GM19438 (cell line): ENCODE results near the gene EPB41L2.

Experiments
- ATAC-seq: cut with Tn5 transposase; IDR thresholded peaks from one replicate; pipeline ENCODE4 v1.9.1; 2021; ENCODE audit warnings: low read depth; ENCODE audit not compliant: unreplicated experiment

The EPB41L2 gene

GRCh38 chr6:130848945-130849344 lies 214.1 kb downstream of the EPB41L2 start:
- ATAC-seq, result peak; percentile 77

- ATAC-seq, result no peak
Observed at GRCh38 chr6:130847001-130847910, 215.8 kb downstream of the EPB41L2 start.

GRCh38 chr6:130846501-130846900 lies 216.5 kb downstream of the EPB41L2 start:
- no peak for ATAC-seq

GRCh38 chr6:130843575-130844320 lies 219.3 kb downstream of the EPB41L2 start:
- peak; percentile 84 for ATAC-seq

- ATAC-seq, result no peak
Observed at GRCh38 chr6:130841128-130841728, 221.8 kb downstream of the EPB41L2 start.

- ATAC-seq, result no peak
Observed at GRCh38 chr6:130840050-130840449, 223.0 kb downstream of the EPB41L2 start.

- no peak for ATAC-seq
Observed at GRCh38 chr6:130839379-130839778, 223.7 kb downstream of the EPB41L2 start.

- no peak for ATAC-seq
Observed at GRCh38 chr6:130838951-130839350, 224.1 kb downstream of the EPB41L2 start.

GRCh38 chr6:130838250-130838860 lies 224.7 kb downstream of the EPB41L2 start:
- ATAC-seq, result no peak

- no peak for ATAC-seq
Observed at GRCh38 chr6:130837067-130837466, 226.0 kb downstream of the EPB41L2 start.

- no peak for ATAC-seq
Observed at GRCh38 chr6:130836055-130836640, 226.9 kb downstream of the EPB41L2 start.

- no peak for ATAC-seq
Observed at GRCh38 chr6:130834482-130835251, 228.4 kb downstream of the EPB41L2 start.

- no peak for ATAC-seq
Observed at GRCh38 chr6:130833569-130833968, 229.5 kb downstream of the EPB41L2 start.

GRCh38 chr6:130831607-130832006 lies 231.4 kb downstream of the EPB41L2 start:
- no peak for ATAC-seq

GRCh38 chr6:130829333-130829910 lies 233.6 kb downstream of the EPB41L2 start:
- ATAC-seq, result no peak

- no peak for ATAC-seq
Observed at GRCh38 chr6:130827247-130828149, 235.5 kb downstream of the EPB41L2 start, which contains the start of gene SMLR1. Gene SMLR1 (plus strand): TSS chr6:130827406. CDS start chr6:130827414, 8 bp downstream.

GRCh38 chr6:130826442-130827246 lies 236.4 kb downstream of the EPB41L2 start:
- ATAC-seq, result no peak
